IMR-90 (cell line): ENCODE results near the gene WARS2. TPM values are rescaled to one million over a fixed set of nuclear protein-coding genes. Genes with fewer than 3 reads are reported as not detected.

Experiments
- ATAC-seq: fragments of 200-7000 bp; cut with Tn5 transposase; 2 replicates; pipeline ENCODE4 v1.9.1; 2020; ENCODE audit warnings: low read depth, mild to moderate bottlenecking, moderate library complexity
- BruUV-seq: library from RNA; stranded (reverse); fragments of 400-500 nt; replicated peaks from 2 replicates; lab custom pipeline; 2021; lab: Mats Ljungman, UMichigan
- CTCF ChIA-PET: fragments of 300-600 bp; formaldehyde crosslinking; extraction: SDS; loops from one replicate; lab custom pipeline; 2021; ENCODE audit warnings: antibody characterized with exemption; lab: Yijun Ruan, JAX
- POLR2A ChIA-PET: fragments of 300-600 bp; sonication (Branson Sonifier 250); formaldehyde crosslinking; loops from one replicate; lab custom pipeline; 2022; ENCODE audit warnings: antibody characterized with exemption; ENCODE audit not compliant: unreplicated experiment; lab: Charles Lee
- DNase-seq: peaks from one replicate; pipeline ENCODE4 v3.0.0; 2013
- H2AFZ ChIP-seq: replicated peaks from 2 replicates; pipeline ENCODE3; 2013; ENCODE audit warnings: low read length, mild to moderate bottlenecking; ENCODE audit not compliant: poor library complexity
- H2AK5ac ChIP-seq: 2 replicates; pipeline ENCODE4 v1.6.1; 2013; ENCODE audit warnings: low read depth, low read length, inconsistent platforms
- H2AK9ac ChIP-seq: replicated peaks from 2 replicates; pipeline ENCODE3; 2013; ENCODE audit warnings: mild to moderate bottlenecking, low read depth, low read length, moderate library complexity; ENCODE audit not compliant: poor library complexity
- H2BK120ac ChIP-seq: 2 replicates; pipeline ENCODE4 v1.6.1; 2013; ENCODE audit warnings: low read depth, low read length, inconsistent platforms
- H2BK15ac ChIP-seq: 3 replicates; pipeline ENCODE4 v1.6.1; 2013; ENCODE audit warnings: low read depth, low read length, inconsistent platforms
- H2BK20ac ChIP-seq: 2 replicates; pipeline ENCODE4 v1.6.1; 2013; ENCODE audit warnings: low read depth, mild to moderate bottlenecking, inconsistent platforms, low read length, moderate library complexity
- H2BK5ac ChIP-seq: 2 replicates; pipeline ENCODE4 v1.6.1; 2013; ENCODE audit warnings: mild to moderate bottlenecking, low read depth, low read length, inconsistent platforms; ENCODE audit not compliant: poor library complexity, severe bottlenecking
- H3K14ac ChIP-seq: replicated peaks from 2 replicates; pipeline ENCODE4 v1.6.1; 2013; ENCODE audit warnings: low read depth, low read length, inconsistent platforms
- H3K18ac ChIP-seq: 2 replicates; pipeline ENCODE4 v1.6.1; 2013; ENCODE audit warnings: low read depth, low read length, control low read depth
- H3K23ac ChIP-seq: 2 replicates; pipeline ENCODE4 v1.6.1; 2013; ENCODE audit warnings: low read depth, low read length, inconsistent platforms
- H3K27ac ChIP-seq: 2 replicates; pipeline ENCODE4 v1.5.1; 2013; ENCODE audit warnings: mild to moderate bottlenecking, control low read depth, low read length; ENCODE audit not compliant: insufficient read depth
- H3K27me3 ChIP-seq: 2 replicates; pipeline ENCODE4 v1.6.1; 2013; ENCODE audit warnings: low read length; ENCODE audit not compliant: control insufficient read depth, insufficient read depth
- H3K36me3 ChIP-seq: 2 replicates; pipeline ENCODE4 v1.6.1; 2013; ENCODE audit warnings: low read length, mixed read lengths; ENCODE audit not compliant: control insufficient read depth, insufficient read depth
- H3K4ac ChIP-seq: 2 replicates; pipeline ENCODE4 v1.6.1; 2013; ENCODE audit warnings: low read depth, low read length, inconsistent platforms
- H3K4me1 ChIP-seq: 2 replicates; pipeline ENCODE4 v1.6.1; 2013; ENCODE audit warnings: low read length, mixed read lengths; ENCODE audit not compliant: control insufficient read depth, insufficient read depth
- H3K4me2 ChIP-seq: 2 replicates; pipeline ENCODE4 v1.6.1; 2013; ENCODE audit warnings: low read depth, mild to moderate bottlenecking, control low read depth, low read length, moderate library complexity
- H3K4me3 ChIP-seq: 2 replicates; pipeline ENCODE4 v1.5.1; 2013; ENCODE audit warnings: low read depth, mild to moderate bottlenecking, control low read depth, low read length, moderate library complexity; ENCODE audit not compliant: insufficient read depth
- H3K56ac ChIP-seq: 2 replicates; pipeline ENCODE4 v1.6.1; 2013; ENCODE audit warnings: low read length, inconsistent platforms; ENCODE audit not compliant: insufficient read depth; ENCODE audit errors: extremely low read depth
- H3K79me1 ChIP-seq, 2 experiments: 2 replicates each; pipeline ENCODE4 v1.6.1; 2013; ENCODE audit warnings: low read length in 2 of 2, inconsistent platforms in 1 of 2, low read depth in 1 of 2
- H3K9ac ChIP-seq: 2 replicates; pipeline ENCODE4 v1.6.1; 2013; ENCODE audit warnings: low read depth, low read length, control low read depth
- H3K9me1 ChIP-seq: 2 replicates; pipeline ENCODE4 v1.6.1; 2013; ENCODE audit warnings: low read length, inconsistent platforms; ENCODE audit not compliant: insufficient read depth
- H3K9me3 ChIP-seq: 2 replicates; pipeline ENCODE4 v1.6.1; 2013; ENCODE audit warnings: low read length; ENCODE audit not compliant: control insufficient read depth, insufficient read depth
- H4K20me1 ChIP-seq: 2 replicates; pipeline ENCODE4 v1.6.1; 2013; ENCODE audit warnings: low read length, inconsistent platforms; ENCODE audit not compliant: insufficient read depth
- H4K5ac ChIP-seq: 2 replicates; pipeline ENCODE4 v1.6.1; 2013; ENCODE audit warnings: mild to moderate bottlenecking, low read depth, low read length, control low read depth
- H4K8ac ChIP-seq, 2 experiments: 2 replicates each; pipeline ENCODE4 v1.6.1; 2013; ENCODE audit warnings: low read depth in 2 of 2, low read length in 2 of 2, control low read depth in 1 of 2, inconsistent platforms in 1 of 2
- H4K91ac ChIP-seq: 2 replicates; pipeline ENCODE4 v1.6.1; 2013; ENCODE audit warnings: low read depth, low read length, inconsistent platforms; ENCODE audit not compliant: insufficient read depth
- BHLHE40 ChIP-seq: fragments of 150-350 bp; IDR thresholded peaks from 2 replicates; pipeline ENCODE4 v1.6.1; 2016; ENCODE audit warnings: mild to moderate bottlenecking, low read depth, low read length
- CHD1 ChIP-seq: IDR thresholded peaks from 2 replicates; pipeline ENCODE4 v1.6.1; 2012; ENCODE audit warnings: low read depth, low read length, improper control_type of control experiment
- FOS ChIP-seq: fragments of 150-350 bp; IDR thresholded peaks from 2 replicates; pipeline ENCODE4 v1.6.1; 2016; ENCODE audit warnings: low read depth, low read length
- MAFK ChIP-seq: IDR thresholded peaks from 2 replicates; pipeline ENCODE4 v1.6.1; 2012; ENCODE audit warnings: low read depth, low read length, improper control_type of control experiment
- MAZ ChIP-seq: IDR thresholded peaks from 2 replicates; pipeline ENCODE4 v1.6.1; 2012; ENCODE audit warnings: low read depth, mild to moderate bottlenecking, low read length, improper control_type of control experiment, moderate library complexity, borderline replicate concordance
- NFE2L2 ChIP-seq: fragments of 150-350 bp; IDR thresholded peaks from 2 replicates; pipeline ENCODE4 v1.6.1; 2016; ENCODE audit warnings: low read depth, mild to moderate bottlenecking, low read length
- POLR2A ChIP-seq: IDR thresholded peaks from 2 replicates; pipeline ENCODE4 v1.6.1; 2012; ENCODE audit warnings: mild to moderate bottlenecking, low read depth, low read length
- RCOR1 ChIP-seq: IDR thresholded peaks from 2 replicates; pipeline ENCODE4 v1.6.1; 2012; ENCODE audit warnings: mild to moderate bottlenecking, low read length, improper control_type of control experiment; ENCODE audit not compliant: insufficient replicate concordance
- RFX5 ChIP-seq: IDR thresholded peaks from 2 replicates; pipeline ENCODE4 v1.8.0; 2012; ENCODE audit warnings: low read depth, mild to moderate bottlenecking, low read length, moderate library complexity
- WGBS, 2 experiments: methylation state at CpG; one replicate each; pipeline versions ENCODE4 v1.1.5 to v1.1.7; 2013; ENCODE audit warnings: missing lambda C conversion rate in 2 of 2; ENCODE audit not compliant: insufficient read length in 1 of 2; ENCODE audit errors: extremely low coverage in 2 of 2; 5-methylcytosine and 5-hydroxymethylcytosine counted together
- dilution Hi-C: fragments of 300-500 bp; cut with HindIII; formaldehyde crosslinking; loops from one replicate; pipeline ENCODE4 v1.14.3; 2018; ENCODE audit warnings: low sequenced_read_pairs; ENCODE audit not compliant: unreplicated experiment
- in situ Hi-C: fragments of 300-500 bp; cut with MboI; formaldehyde crosslinking; loops from 3 replicates; pipeline ENCODE4 v1.14.3; 2019; ENCODE audit warnings: low sequenced_read_pairs, inconsistent platforms, mixed read lengths
- intact Hi-C: fragments of 100-400 bp; cut with micrococcal nuclease; formaldehyde crosslinking; loops from 2 replicates; pipeline ENCODE4 v1.10.0; 2022
- polyA plus RNA-seq, 3 experiments: library from polyadenylated mRNA; depleted of rRNA; stranded (reverse); fragments of >200 nt; gene quantifications; 2 replicates each; pipeline ENCODE4 v1.2.3, GENCODE V29; 2012; ENCODE audit warnings: low replicate concordance in 1 of 3
- total RNA-seq: library from RNA; depleted of rRNA; stranded (reverse); fragments of >200 nt; gene quantifications from 2 replicates; pipeline ENCODE4 v1.2.3, GENCODE V29; 2012

WARS2 gene
- total and polyA plus RNA-seq, 2 of the 4 experiments (the other 2 are of a cell fraction): 5.7 to 20.3 TPM

GRCh38 chr1:119146466-119146865 is 6.0 kb upstream of the WARS2 start:
- H3K9me3 ChIP-seq: no peaks in the 10 kb centered on the region
- H3K9ac ChIP-seq: no peak overlapping the region
- no peak overlapping the region for H2AFZ ChIP-seq
- no peak overlapping the region for H2AK5ac ChIP-seq
- H3K18ac ChIP-seq: no peak overlapping the region
- H3K27ac ChIP-seq: no peak overlapping the region
- no CpG with 5 or more reads among the region's 4 CpGs for WGBS, 2 experiments
- no peak overlapping the region for H3K4me3 ChIP-seq
- H3K4me2 ChIP-seq: no peak overlapping the region
- H2BK15ac ChIP-seq: no peak overlapping the region
- POLR2A ChIA-PET: no interaction called here
- H3K14ac ChIP-seq: no peak overlapping the region
- dilution Hi-C loops (no loop called here), in situ Hi-C loops (no loop called here), intact Hi-C loops (no loop called here)
- H2AK9ac ChIP-seq: no peak overlapping the region
- peaks cover 0 to 4% of the 10 kb centered on the region in 2 experiments; a peak in 1 of 4 replicates for H3K79me1 ChIP-seq
- no peak overlapping the region for H4K5ac ChIP-seq
- no peak overlapping the region for H2BK120ac ChIP-seq
- no peak overlapping the region for H3K56ac ChIP-seq
- H3K4ac ChIP-seq: no peak overlapping the region
- no peak overlapping the region for H4K8ac ChIP-seq
- H3K23ac ChIP-seq: no peak overlapping the region
- H4K20me1 ChIP-seq: no peaks in the 10 kb centered on the region
- no peak overlapping the region for H2BK20ac ChIP-seq
- no peaks in the 10 kb centered on the region for H3K27me3 ChIP-seq
- no TSS peak for BruUV-seq
- H3K36me3 ChIP-seq: 0 out of 2 replicates have a peak, but pooled peaks cover 2% of the 10 kb centered on the region
- no peaks in the 10 kb centered on the region for H3K4me1 ChIP-seq
- H4K91ac ChIP-seq: no peak overlapping the region
- CTCF ChIA-PET: no interaction called here
- no peak for ATAC-seq
- DNase-seq: no peak
- TF ChIP-seq CHD1 (no peak), MAZ (no peak), FOS (no peak), NFE2L2 (no peak), BHLHE40 (no peak), POLR2A (no peak), RCOR1 (no peak), MAFK (no peak), RFX5 (no peak)
- H2BK5ac ChIP-seq: no peak overlapping the region
- no peaks in the 10 kb centered on the region; the same call in 1 of the 2 replicates for H3K9me1 ChIP-seq
